PC-9 (cell line): Measurements from ENCODE around the gene KRTAP10-11. TPM values are rescaled to one million over a fixed set of nuclear protein-coding genes. Genes with fewer than 3 reads are reported as not detected.
"Not testable (repeated sequence)": the region's sequence is repeated elsewhere in the genome, so short reads cannot be mapped to it uniquely, and the experiment has no call there.

ENCODE experiments used
- BruUV-seq: library from RNA; stranded (reverse); fragments of 400-500 nt; replicated peaks from 2 replicates; lab custom pipeline; 2021; lab: Mats Ljungman, UMichigan
- CTCF ChIA-PET: fragments of 300-600 bp; sonication (Branson Sonifier 250); formaldehyde crosslinking; loops from one replicate; lab custom pipeline; 2022; ENCODE audit warnings: antibody characterized with exemption; lab: Charles Lee
- POLR2A ChIA-PET: fragments of 300-600 bp; sonication (Branson Sonifier 250); formaldehyde crosslinking; loops from one replicate; lab custom pipeline; 2022; ENCODE audit warnings: antibody characterized with exemption; ENCODE audit not compliant: unreplicated experiment; lab: Charles Lee
- DNase-seq, 2 experiments: peaks; one replicate each; pipeline versions ENCODE4 v3.0.0 to v3.0.0-alpha.2; 2015 to 2022; ENCODE audit warnings: mixed read lengths in 1 of 2
- H2AFZ ChIP-seq: fragments of 200-600 bp; sonication (generic); 2 replicates; pipeline ENCODE4 v1.8.1; 2017; ENCODE audit warnings: antibody characterized with exemption
- H3F3A ChIP-seq: fragments of 200-600 bp; sonication (generic); 2 replicates; pipeline ENCODE4 v1.8.1; 2017; ENCODE audit warnings: antibody characterized with exemption, mild to moderate bottlenecking, low read depth; ENCODE audit not compliant: insufficient read depth
- H3K27ac ChIP-seq: fragments of 200-600 bp; sonication (generic); 2 replicates; pipeline ENCODE4 v1.6.1; 2016; ENCODE audit warnings: mixed run types
- H3K27me3 ChIP-seq: fragments of 200-600 bp; sonication (generic); 2 replicates; pipeline ENCODE4 v1.6.1; 2016; ENCODE audit warnings: low read depth, mixed run types; ENCODE audit not compliant: insufficient read depth
- H3K36me3 ChIP-seq: fragments of 200-600 bp; sonication (generic); 2 replicates; pipeline ENCODE4 v1.6.1; 2016; ENCODE audit warnings: low read depth, mixed run types
- H3K4me1 ChIP-seq: fragments of 200-600 bp; sonication (generic); replicated peaks from 2 replicates; pipeline ENCODE4 v1.6.1; 2016; ENCODE audit warnings: mixed run types; ENCODE audit not compliant: insufficient read depth
- H3K4me2 ChIP-seq: fragments of 200-600 bp; sonication (generic); 2 replicates; pipeline ENCODE4 v1.6.1; 2017; ENCODE audit warnings: mixed run types
- H3K4me3 ChIP-seq: fragments of 200-600 bp; sonication (generic); 2 replicates; pipeline ENCODE4 v1.6.1; 2016; ENCODE audit warnings: mixed run types
- H3K79me2 ChIP-seq: fragments of 200-600 bp; sonication (generic); 2 replicates; pipeline ENCODE4 v1.6.1; 2017; ENCODE audit warnings: low read depth, mixed run types
- H3K9me2 ChIP-seq: fragments of 200-600 bp; sonication (generic); 2 replicates; pipeline ENCODE4 v1.8.1; 2017; ENCODE audit warnings: mild to moderate bottlenecking; ENCODE audit not compliant: insufficient read depth
- H3K9me3 ChIP-seq: fragments of 200-600 bp; sonication (generic); 2 replicates; pipeline ENCODE4 v1.8.1; 2016; ENCODE audit warnings: low read depth; ENCODE audit not compliant: insufficient read depth
- H4K20me1 ChIP-seq: fragments of 200-600 bp; sonication (generic); 2 replicates; pipeline ENCODE4 v1.8.1; 2017; ENCODE audit not compliant: insufficient read depth
- CTCF ChIP-seq: fragments of 200-600 bp; sonication (generic); conservative IDR thresholded peaks from 2 replicates; pipeline ENCODE4 v1.6.1; 2017; ENCODE audit warnings: mixed run types, antibody characterized with exemption, mild to moderate bottlenecking, moderate library complexity
- EZH2 ChIP-seq: fragments of 200-600 bp; sonication (generic); IDR thresholded peaks from 2 replicates; pipeline ENCODE4 v1.8.0; 2017; ENCODE audit warnings: antibody characterized with exemption, low read depth
- intact Hi-C: fragments of 100-400 bp; cut with micrococcal nuclease; formaldehyde crosslinking; loops from one replicate; pipeline ENCODE4 v1.10.0; 2022; ENCODE audit not compliant: unreplicated experiment
- total RNA-seq: library from RNA; stranded (reverse); gene quantifications from 2 replicates; pipeline ENCODE4 v1.2.3, GENCODE V29; 2021

The KRTAP10-11 gene
- total RNA-seq, 1 experiment from 2014 or later = not detected

DNA sequence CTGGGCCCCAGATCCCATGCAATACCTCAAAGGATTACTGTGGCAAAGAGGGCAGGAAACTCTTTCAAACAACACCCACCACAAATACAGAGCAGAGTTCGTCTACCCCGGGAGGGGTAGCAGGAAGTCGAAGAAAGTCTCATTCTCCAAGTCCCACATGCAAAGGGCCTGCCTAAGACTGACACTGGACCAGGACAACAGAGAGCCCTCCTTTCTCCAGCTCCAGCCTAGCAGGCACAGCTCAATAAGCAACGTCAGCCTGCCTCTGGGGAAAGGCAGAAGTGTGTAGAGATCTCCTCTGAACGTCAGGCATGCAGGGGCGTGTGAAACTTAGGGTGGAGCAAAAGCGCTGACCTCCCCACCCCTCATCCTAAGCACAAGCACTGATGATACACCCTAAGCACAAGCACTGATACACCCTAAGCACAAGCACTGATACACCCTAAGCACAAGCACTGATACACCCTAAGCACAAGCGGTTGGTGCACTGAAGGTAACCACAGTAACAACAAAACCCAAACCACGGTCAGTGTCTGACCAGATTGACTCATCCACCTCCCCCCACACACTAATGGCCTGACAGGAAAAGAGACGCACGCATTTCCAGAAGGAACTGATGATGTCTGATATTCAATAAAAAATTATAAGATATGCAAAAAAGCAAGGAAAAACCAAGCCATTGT, 12.8 kb downstream of the KRTAP10-11 start:
- Histone ChIP-seq H3K9me3 (no peaks in the 10 kb centered on the region), H3K4me3 (no peak overlapping the region), H3K27ac (no peak overlapping the region), H3K4me2 (no peak overlapping the region), H2AFZ (no peak overlapping the region), H3K79me2 (no peaks in the 10 kb centered on the region), H3F3A (no peaks in the 10 kb centered on the region), H3K9me2 (no peaks in the 10 kb centered on the region), H3K4me1 (no peaks in the 10 kb centered on the region), H4K20me1 (no peaks in the 10 kb centered on the region), H3K36me3 (no peaks in the 10 kb centered on the region), H3K27me3 (peaks cover 57% of the 10 kb centered on the region)
- DNase-seq = no peak
- ChIA-PET CTCF (no interaction called here), POLR2A (no interaction called here)
- no peak for TF ChIP-seq EZH2
- intact Hi-C loops = no loop called here
- no TSS peak for BruUV-seq

DNA sequence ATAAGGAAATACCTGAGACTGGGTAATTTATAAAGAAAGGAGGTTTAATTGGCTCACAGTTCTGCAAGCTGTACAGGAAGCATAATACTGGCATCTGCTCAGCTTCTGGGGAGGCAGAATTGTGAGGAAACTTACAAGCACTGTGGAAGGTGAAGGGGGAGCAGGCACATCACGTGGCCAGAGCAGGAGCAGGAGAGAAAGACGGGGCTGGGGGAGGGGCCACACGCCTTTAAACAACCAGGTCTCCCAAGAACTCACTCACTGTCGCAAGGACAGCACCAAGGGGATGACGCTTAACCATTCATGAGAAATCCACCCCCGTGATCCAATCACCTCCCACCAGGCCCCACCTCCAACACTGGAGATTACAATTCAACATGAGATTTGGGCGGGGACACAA, 15.4 kb downstream of the KRTAP10-11 start:
- CTCF ChIA-PET, H4K20me1 ChIP-seq, H3K27ac ChIP-seq, H3F3A ChIP-seq, H3K4me3 ChIP-seq, H3K9me3 ChIP-seq, intact Hi-C loops, H2AFZ ChIP-seq, POLR2A ChIA-PET, H3K4me2 ChIP-seq, H3K36me3 ChIP-seq, DNase-seq, H3K9me2 ChIP-seq, BruUV-seq, H3K4me1 ChIP-seq, H3K79me2 ChIP-seq: not testable (repeated sequence)
- peaks cover 45% of the 10 kb centered on the region; the same call in 1 of the 2 replicates for H3K27me3 ChIP-seq

- H3K4me2 ChIP-seq = no peak overlapping the region
- no peaks in the 10 kb centered on the region for H3K36me3 ChIP-seq
- H3F3A ChIP-seq = no peaks in the 10 kb centered on the region
- no TSS peak for BruUV-seq
- no peak overlapping the region for H3K4me3 ChIP-seq
- H3K27ac ChIP-seq = no peak overlapping the region
- H3K27me3 ChIP-seq = peaks cover 32% of the 10 kb centered on the region
- no peaks in the 10 kb centered on the region for H3K79me2 ChIP-seq
- no peaks in the 10 kb centered on the region for H3K4me1 ChIP-seq
- intact Hi-C loops = no loop called here
- ChIA-PET POLR2A (no interaction called here), CTCF (no interaction called here)
- no peaks in the 10 kb centered on the region for H4K20me1 ChIP-seq
- no peak overlapping the region for H2AFZ ChIP-seq
- TF ChIP-seq CTCF (no peak), EZH2 (no peak)
- H3K9me3 ChIP-seq = no peaks in the 10 kb centered on the region
- no peak for DNase-seq
- no peaks in the 10 kb centered on the region for H3K9me2 ChIP-seq
These were observed 18.5 kb downstream of the KRTAP10-11 start for GRCh38 chr21:44664691-44665090.

DNA sequence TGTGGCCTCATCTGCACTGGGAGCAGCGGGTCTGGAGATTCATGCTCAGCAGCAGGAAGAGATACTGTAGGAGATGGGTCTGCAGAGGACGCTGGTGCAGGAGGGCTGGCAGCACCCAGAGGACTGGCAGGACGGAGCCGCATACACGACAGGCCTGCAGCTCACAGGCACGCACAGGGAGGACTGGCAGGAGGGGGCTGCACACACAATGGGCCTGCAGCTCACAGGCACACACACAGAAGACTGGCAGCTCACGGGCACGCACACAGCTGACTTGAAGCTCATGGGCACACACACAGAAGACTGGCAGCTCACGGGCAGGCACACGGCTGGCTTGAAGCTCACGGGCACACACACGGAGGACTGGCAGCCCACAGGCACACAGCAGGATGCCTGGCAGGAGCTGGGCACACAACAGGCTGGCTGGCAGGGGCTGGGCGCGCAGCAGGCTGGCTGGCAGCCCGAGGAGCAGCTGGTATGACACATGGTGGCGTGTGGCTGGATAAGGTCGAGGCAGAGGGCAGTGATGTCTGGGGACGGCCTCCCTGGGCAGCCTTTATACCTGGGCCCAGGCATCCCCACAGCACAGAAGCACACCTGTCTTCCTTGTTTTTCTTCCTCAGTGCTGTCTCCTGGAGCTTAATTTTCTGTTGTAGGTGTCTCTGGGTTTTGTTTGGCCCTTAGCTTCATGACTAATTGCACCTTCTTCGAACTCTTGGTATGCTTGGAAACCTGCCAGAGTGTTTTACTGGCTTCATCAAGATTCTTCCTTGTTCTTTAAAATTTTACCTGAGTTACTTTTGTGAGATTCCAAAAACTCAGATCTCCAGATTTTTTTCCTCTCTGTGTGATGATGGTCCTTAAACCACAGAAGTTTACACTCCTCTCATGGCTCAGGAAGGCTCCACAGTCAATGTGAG, 20.4 kb downstream of the KRTAP10-11 start, which contains the start of gene KRTAP12-2:
Gene KRTAP12-2, minus strand, starts transcription at position 527 of the 920 bp plus-strand sequence. Its CDS starts 41 bp downstream, at position 486.
- Histone ChIP-seq H4K20me1 (no peaks in the 10 kb centered on the region), H3K79me2 (no peaks in the 10 kb centered on the region), H2AFZ (no peak within 1 kb of the TSS), H3K9me2 (no peaks in the 10 kb centered on the region), H3K27ac (no peak within 1 kb of the TSS), H3F3A (no peaks in the 10 kb centered on the region), H3K36me3 (no peaks in the 10 kb centered on the region), H3K4me2 (no peak within 1 kb of the TSS), H3K4me1 (no peaks in the 10 kb centered on the region), H3K9me3 (no peaks in the 10 kb centered on the region), H3K4me3 (no peak within 1 kb of the TSS), H3K27me3 (peaks cover 26% of the 10 kb centered on the region)
- ChIA-PET CTCF (no interaction called here), POLR2A (no interaction called here)
- intact Hi-C loops = no loop called here
- TF ChIP-seq CTCF (no peak), EZH2 (no peak)
- BruUV-seq = no TSS peak
- DNase-seq = peak in 1 of 2 experiments; percentile 38
